Glutamatergic neuron (in vitro differentiated cells): ENCODE measurements around the gene NTRK2. TPM values are rescaled to one million over a fixed set of nuclear protein-coding genes. Genes with fewer than 3 reads are reported as not detected.

ENCODE experiments used
- DNase-seq: peaks from one replicate; pipeline ENCODE4 v3.0.0; 2022
- H3K27ac Mint-ChIP-seq: one replicate; pipeline ENCODE4 v1.8.0; 2020; ENCODE audit warnings: mild to moderate bottlenecking, mixed read lengths, inconsistent platforms; ENCODE audit not compliant: unreplicated experiment
- H3K27me3 Mint-ChIP-seq: one replicate; pipeline ENCODE4 v1.8.0; 2020; ENCODE audit warnings: mild to moderate bottlenecking, moderate library complexity, mixed read lengths, inconsistent platforms; ENCODE audit not compliant: unreplicated experiment
- H3K36me3 Mint-ChIP-seq: one replicate; pipeline ENCODE4 v1.8.0; 2020; ENCODE audit warnings: mild to moderate bottlenecking, mixed read lengths, inconsistent platforms; ENCODE audit not compliant: unreplicated experiment
- H3K4me1 Mint-ChIP-seq: one replicate; pipeline ENCODE4 v1.8.0; 2020; ENCODE audit warnings: mild to moderate bottlenecking, low read depth, mixed read lengths, inconsistent platforms; ENCODE audit not compliant: unreplicated experiment
- H3K4me3 Mint-ChIP-seq: one replicate; pipeline ENCODE4 v1.8.0; 2020; ENCODE audit warnings: mild to moderate bottlenecking, mixed read lengths, inconsistent platforms; ENCODE audit not compliant: unreplicated experiment
- H3K9me3 Mint-ChIP-seq: one replicate; pipeline ENCODE4 v1.8.0; 2020; ENCODE audit warnings: mild to moderate bottlenecking, moderate library complexity, mixed read lengths, inconsistent platforms; ENCODE audit not compliant: unreplicated experiment
- CTCF ChIP-seq: fragments of 200-600 bp; sonication (generic); IDR thresholded peaks from one replicate; pipeline ENCODE4 v1.5.0; 2021; ENCODE audit not compliant: partially characterized antibody, unreplicated experiment
- total RNA-seq: library from RNA; stranded (reverse); fragmentation: NEBNext Ultra II Directional; extraction: Animal tissue kit (Norgen Biotek cat#: 25700); gene quantifications from one replicate; pipeline ENCODE4 v1.2.1, GENCODE V29; 2021; ENCODE audit not compliant: unreplicated experiment

The NTRK2 gene
- total RNA-seq, 1 donor from 2014 or later: 2.1 TPM

- Mint-ChIP-seq H3K36me3 (no peaks in the 10 kb centered on the region), H3K27ac (no peak overlapping the region), H3K27me3 (no peaks in the 10 kb centered on the region), H3K9me3 (no peaks in the 10 kb centered on the region), H3K4me3 (no peak overlapping the region), H3K4me1 (no peaks in the 10 kb centered on the region)
- no peak for TF ChIP-seq CTCF
- DNase-seq: no peak
Observed at GRCh38 chr9:84821431-84821830, 151.9 kb downstream of the NTRK2 start.

GRCh38 chr9:84822589-84823233 is 153.2 kb downstream of the NTRK2 start:
- Mint-ChIP-seq H3K27me3 (no peaks in the 10 kb centered on the region), H3K4me1 (no peaks in the 10 kb centered on the region), H3K36me3 (no peaks in the 10 kb centered on the region), H3K27ac (no peak overlapping the region), H3K4me3 (no peak overlapping the region), H3K9me3 (no peaks in the 10 kb centered on the region)
- no peak for TF ChIP-seq CTCF
- DNase-seq: no peak

- Mint-ChIP-seq H3K36me3 (no peaks in the 10 kb centered on the region), H3K27me3 (no peaks in the 10 kb centered on the region), H3K4me1 (no peaks in the 10 kb centered on the region), H3K27ac (no peak overlapping the region), H3K4me3 (no peak overlapping the region), H3K9me3 (no peaks in the 10 kb centered on the region)
- no peak for TF ChIP-seq CTCF
- DNase-seq: no peak
Observed at GRCh38 chr9:84823421-84824271, 154.1 kb downstream of the NTRK2 start.

DNA sequence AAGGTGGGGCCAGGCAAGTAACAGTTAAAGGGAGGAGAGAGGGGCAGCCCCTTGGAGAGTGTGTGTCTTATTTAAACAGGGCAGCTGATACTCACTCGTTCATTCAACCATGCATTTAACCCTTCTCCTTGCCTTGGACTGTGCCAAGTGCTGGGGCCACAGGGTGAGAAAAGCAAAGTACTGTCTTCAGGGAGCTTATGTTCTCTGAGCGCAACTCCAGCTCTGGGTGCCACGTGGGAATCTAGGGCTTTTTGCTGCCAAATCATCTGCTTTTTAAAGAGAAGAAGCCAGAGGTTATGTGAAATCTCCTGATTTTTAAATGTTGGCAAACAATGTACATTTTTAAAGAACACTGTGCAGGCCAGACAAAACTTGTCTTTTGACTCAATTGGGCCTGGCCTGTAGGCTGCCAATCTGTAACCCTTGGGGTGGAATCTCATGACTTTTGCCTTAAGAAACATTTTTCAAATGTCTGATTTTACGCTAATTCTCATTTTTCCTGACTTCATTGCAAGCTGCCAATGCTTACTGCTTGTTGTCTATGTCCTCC is 157.8 kb downstream of the NTRK2 start:
- H3K4me3 Mint-ChIP-seq: no peak overlapping the region
- H3K27ac Mint-ChIP-seq: no peak overlapping the region
- TF ChIP-seq CTCF: no peak
- H3K27me3 Mint-ChIP-seq: no peaks in the 10 kb centered on the region
- no peaks in the 10 kb centered on the region for H3K36me3 Mint-ChIP-seq
- no peaks in the 10 kb centered on the region for H3K9me3 Mint-ChIP-seq
- H3K4me1 Mint-ChIP-seq: no peaks in the 10 kb centered on the region
- DNase-seq: no peak

DNA sequence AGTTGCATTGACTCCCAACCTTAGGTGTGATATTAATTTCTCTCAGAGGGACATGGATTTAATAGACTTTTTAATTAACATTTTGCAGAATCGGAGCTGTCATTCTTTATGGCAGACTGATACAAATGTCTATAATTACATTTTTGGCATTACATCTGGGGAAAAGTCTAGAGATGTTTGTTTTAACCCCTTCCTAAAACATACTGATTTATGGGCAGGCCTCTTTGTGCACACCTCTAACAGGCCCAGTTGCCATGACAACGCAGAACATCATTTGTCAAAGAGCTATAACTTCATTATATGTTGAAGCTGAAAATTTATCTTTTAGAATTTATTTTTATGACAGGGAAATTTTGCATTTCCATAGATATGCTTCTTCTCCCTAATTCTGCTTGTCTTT is 158.5 kb downstream of the NTRK2 start:
- H3K9me3 Mint-ChIP-seq: no peaks in the 10 kb centered on the region
- H3K4me3 Mint-ChIP-seq: no peak overlapping the region
- H3K36me3 Mint-ChIP-seq: no peaks in the 10 kb centered on the region
- no peaks in the 10 kb centered on the region for H3K4me1 Mint-ChIP-seq
- no peak overlapping the region for H3K27ac Mint-ChIP-seq
- no peak for TF ChIP-seq CTCF
- H3K27me3 Mint-ChIP-seq: no peaks in the 10 kb centered on the region
- DNase-seq: no peak
